Cardiac atrium fibroblast (primary cell): ENCODE data around the gene KDM5B. TPM values are rescaled to one million over a fixed set of nuclear protein-coding genes. Genes with fewer than 3 reads are reported as not detected.

Experiments used
- total RNA-seq: library from RNA; depleted of rRNA; stranded (reverse); fragments of >200 nt; gene quantifications from 2 replicates; pipeline ENCODE4 v1.2.3, GENCODE V29; 2015

KDM5B gene
- 45.9 and 57.7 TPM in 2 replicates for total RNA-seq

DNA sequence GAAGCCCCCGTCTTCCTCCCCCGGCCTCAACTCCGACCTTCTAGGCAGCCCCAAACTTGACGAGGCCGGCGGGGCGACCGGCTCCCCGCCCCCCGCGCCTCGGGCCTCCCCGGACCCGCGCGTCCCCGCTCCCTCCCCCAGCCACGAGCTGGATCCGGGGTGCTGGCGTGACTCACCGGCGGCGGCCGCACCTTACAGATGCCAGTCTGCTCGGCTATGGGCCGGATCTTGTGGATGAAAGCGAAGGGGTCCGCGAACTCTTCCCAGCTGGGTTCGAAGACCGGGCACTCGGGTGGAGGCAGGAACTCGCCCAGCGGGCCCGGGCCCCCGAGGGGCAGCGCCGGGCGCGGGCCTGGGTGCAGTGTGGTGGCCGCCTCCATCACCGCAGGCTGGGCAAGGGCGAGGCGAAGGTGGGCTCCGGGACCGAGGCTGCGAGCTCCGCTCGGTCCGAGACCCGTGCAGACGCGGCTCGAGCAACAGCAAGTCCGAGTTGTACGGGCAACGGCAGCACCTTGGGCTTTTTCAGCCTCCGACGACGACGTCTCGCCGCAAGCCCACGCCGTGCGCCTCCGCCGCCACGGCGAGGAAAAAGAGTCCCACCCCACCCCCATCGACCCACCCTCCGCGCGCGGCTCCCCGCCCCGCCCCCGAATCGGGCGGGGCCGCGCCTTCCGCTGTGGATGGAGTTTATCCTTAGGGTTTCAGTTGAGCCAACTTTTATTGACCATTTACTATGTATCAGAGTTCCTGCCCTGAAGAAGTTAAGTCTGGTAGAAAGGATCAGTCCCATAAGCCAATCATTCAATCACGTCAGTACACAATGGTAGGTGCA lies at the start of gene KDM5B:
TSS of gene KDM5B (minus strand) at position 496 of the 832 bp plus-strand sequence. CDS start at position 380, 116 bp downstream.

DNA sequence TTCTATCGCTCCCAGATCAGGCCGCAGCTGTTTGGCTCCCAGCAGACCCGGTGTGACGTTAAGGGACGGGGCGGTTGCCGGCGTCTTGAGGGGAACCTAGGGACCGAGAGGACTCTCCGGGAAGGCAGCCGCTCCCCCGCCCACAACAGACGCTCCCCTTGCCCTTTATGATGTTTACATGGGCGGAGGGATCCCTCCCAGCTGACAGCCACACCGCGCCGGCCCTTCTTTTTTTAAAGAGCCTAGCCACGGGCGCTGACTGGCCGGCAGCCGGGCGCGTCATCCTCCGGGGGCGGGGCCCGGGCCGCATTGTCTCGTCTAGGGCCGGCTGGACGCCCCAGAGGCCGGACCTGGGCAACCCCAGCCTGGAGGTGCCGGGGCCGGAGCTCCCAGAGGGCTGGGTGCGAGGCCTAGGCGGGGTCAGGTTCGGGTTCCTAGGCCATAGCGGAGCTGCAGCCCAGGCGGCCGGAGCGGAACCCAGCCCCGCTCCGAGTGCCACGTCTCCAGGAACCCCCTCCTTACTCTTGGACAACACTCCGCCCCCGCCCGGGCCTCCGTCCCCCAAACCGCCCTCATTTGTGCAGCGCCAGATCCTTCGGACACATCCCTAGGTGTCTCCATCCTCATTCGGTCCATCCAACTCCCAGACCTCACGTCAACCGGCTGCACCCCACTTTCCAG lies 2.5 kb upstream of the KDM5B start, which contains the start of gene PCAT6:
TSS of gene PCAT6 (plus strand) at position 340 of the 681 bp plus-strand sequence.

DNA sequence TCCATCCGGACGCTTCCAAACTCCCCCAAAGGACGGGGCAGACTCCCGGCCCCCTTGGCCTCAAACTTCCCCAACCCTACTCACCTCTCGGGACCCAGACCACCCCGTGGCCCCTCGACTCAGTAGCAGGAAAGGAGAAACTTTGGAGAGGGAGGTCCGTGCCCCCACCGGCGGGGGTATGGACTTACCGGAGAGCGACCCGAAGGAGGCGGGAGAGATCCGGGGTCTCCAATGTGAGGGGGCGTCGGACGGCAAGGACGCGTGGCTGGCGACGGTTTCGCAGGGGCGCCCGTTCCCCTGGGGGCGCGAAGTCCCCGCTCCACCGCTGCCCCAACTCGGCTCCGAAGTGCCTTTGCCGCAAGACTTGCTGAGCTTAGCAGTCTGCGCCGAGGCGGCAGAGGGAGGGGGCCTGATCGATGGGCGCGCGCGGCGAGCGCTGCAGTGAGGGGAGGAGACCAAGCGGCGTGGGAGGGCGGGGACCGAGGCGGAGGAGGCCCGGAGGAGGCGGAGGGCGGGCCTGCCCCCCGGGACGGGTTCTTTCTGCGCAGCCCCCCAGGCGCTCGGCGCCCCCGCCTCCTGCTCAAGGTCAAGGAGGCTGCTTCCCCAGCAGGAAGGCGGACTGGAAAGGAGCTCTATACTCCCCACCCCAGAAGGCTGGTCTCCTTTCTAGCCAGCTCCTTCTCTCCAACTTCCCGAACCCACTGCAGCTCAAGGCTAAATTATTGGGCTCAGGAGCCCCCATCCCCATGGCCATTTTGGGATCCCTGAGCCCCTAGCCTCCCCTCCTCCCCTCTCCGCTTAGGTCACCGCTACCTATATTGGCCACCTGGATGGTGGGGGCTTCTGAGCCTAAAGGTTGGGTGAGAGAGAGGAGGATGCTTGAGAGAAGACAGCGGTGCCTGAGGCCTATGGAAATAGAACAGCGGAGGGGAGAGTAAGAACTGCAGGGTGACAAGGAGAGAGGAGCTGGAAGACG lies 97.9 kb downstream of the KDM5B start, which contains the start of gene SYT2:
TSS of gene SYT2 (minus strand) at position 385 of the 976 bp plus-strand sequence. CDS start 104,682 bp downstream, outside the sequence.

Other genes with a start within 250 kb of the KDM5B start
- not detected in 2 replicates for gene SYT2, start 98.0 kb downstream of the KDM5B start, total RNA-seq
- 0.97 and 4.9 TPM in 2 replicates for gene PCAT6, start 2.5 kb upstream of the KDM5B start, total RNA-seq
- gene RABIF, start 80.7 kb upstream of the KDM5B start, total RNA-seq: 2.3 and 5.3 TPM in 2 replicates
- gene KLHL12, start 118.8 kb upstream of the KDM5B start, total RNA-seq: 11.0 and 13.6 TPM in 2 replicates
- 91.0 and 106 TPM in 2 replicates for gene ADIPOR1, start 149.9 kb upstream of the KDM5B start, total RNA-seq
- gene CYB5R1, start 158.8 kb upstream of the KDM5B start, total RNA-seq: 41.7 and 45.0 TPM in 2 replicates
- gene TMEM183A, start 199.0 kb upstream of the KDM5B start, total RNA-seq: 54.9 and 70.0 TPM in 2 replicates
- 10.2 and 24.6 TPM in 2 replicates for gene PPFIA4, start 218.1 kb upstream of the KDM5B start, total RNA-seq